GM12878 (cell line): ENCODE results near the gene PGBD5. TPM values are rescaled to one million over a fixed set of nuclear protein-coding genes. Genes with fewer than 3 reads are reported as not detected.

ENCODE experiments used
- ATAC-seq: fragments of 200-7000 bp; cut with Tn5 transposase; 3 replicates; pipeline ENCODE4 v1.9.1; 2020; ENCODE audit warnings: mild to moderate bottlenecking, moderate library complexity
- BruUV-seq: library from RNA; stranded (reverse); fragments of 400-500 nt; replicated peaks from 2 replicates; lab custom pipeline; 2021; lab: Mats Ljungman, UMichigan
- CTCF ChIA-PET: fragments of 300-600 bp; sonication (Branson Sonifier 250); formaldehyde crosslinking; extraction: SDS; loops from one replicate; lab custom pipeline; 2021; ENCODE audit warnings: inconsistent platforms; lab: Yijun Ruan, JAX
- POLR2A ChIA-PET: fragments of 350-600 bp; formaldehyde crosslinking; extraction: SDS; loops from one replicate; lab custom pipeline; 2021; ENCODE audit warnings: inconsistent platforms; lab: Charles Lee
- RAD21 ChIA-PET: fragments of 300-600 bp; sonication (Branson Sonifier 250); formaldehyde crosslinking; loops from one replicate; lab custom pipeline; 2023; ENCODE audit warnings: antibody characterized with exemption; ENCODE audit not compliant: unreplicated experiment; lab: Charles Lee
- SMC1A ChIA-PET: fragments of 300-600 bp; sonication (Branson Sonifier 250); formaldehyde crosslinking; loops from one replicate; lab custom pipeline; 2023; ENCODE audit not compliant: unreplicated experiment, uncharacterized antibody; lab: Charles Lee
- DNase-seq: peaks from one replicate; pipeline ENCODE4 v3.0.0-alpha.2; 2011; ENCODE audit warnings: low read depth, low spot score
- FAIRE-seq: peaks from 3 replicates; lab custom pipeline; 2011; peaks lifted over from hg19 to GRCh38; lab: Jason Lieb, UNC
- H2AFZ ChIP-seq: 2 replicates; pipeline ENCODE4 v1.6.0; 2011; ENCODE audit warnings: low read depth, low read length, control low read depth; ENCODE audit not compliant: control insufficient read depth
- H3K27ac ChIP-seq: 2 replicates; pipeline ENCODE4 v1.5.1; 2011; ENCODE audit warnings: control low read depth; ENCODE audit not compliant: control insufficient read depth, insufficient read depth
- H3K27me3 ChIP-seq, 2 experiments: replicated peaks in 1 of 2; 2 replicates each; pipeline versions ENCODE4 v1.6.0 to v1.6.1; 2011; ENCODE audit warnings: low read length in 1 of 2; ENCODE audit not compliant: control insufficient read depth in 2 of 2, insufficient read depth in 2 of 2
- H3K36me3 ChIP-seq, 2 experiments: 2 replicates each; pipeline ENCODE4 v1.5.1; 2011; ENCODE audit warnings: low read length in 1 of 2; ENCODE audit not compliant: control insufficient read depth in 2 of 2, insufficient read depth in 2 of 2
- H3K4me1 ChIP-seq: 2 replicates; pipeline ENCODE4 v1.6.1; 2011; ENCODE audit warnings: mild to moderate bottlenecking, low read length, moderate library complexity, mixed read lengths; ENCODE audit not compliant: control insufficient read depth, insufficient read depth
- H3K4me2 ChIP-seq: 2 replicates; pipeline ENCODE4 v1.6.0; 2011; ENCODE audit warnings: control low read depth; ENCODE audit not compliant: control insufficient read depth, insufficient read depth
- H3K4me3 ChIP-seq: fragments of 200-600 bp; sonication (generic); 2 replicates; pipeline ENCODE4 v1.5.1; 2016
- H3K79me2 ChIP-seq: 2 replicates; pipeline ENCODE4 v1.6.0; 2011; ENCODE audit warnings: low read length; ENCODE audit not compliant: control insufficient read depth, insufficient read depth
- H3K9ac ChIP-seq: 2 replicates; pipeline ENCODE4 v1.8.0; 2011; ENCODE audit warnings: low read length, control low read depth, mixed read lengths; ENCODE audit not compliant: control insufficient read depth, insufficient read depth
- H3K9me3 ChIP-seq: replicated peaks from 3 replicates; pipeline ENCODE4 v1.5.1; 2011; ENCODE audit warnings: mild to moderate bottlenecking, low read length; ENCODE audit not compliant: control insufficient read depth, insufficient read depth
- H4K20me1 ChIP-seq: 2 replicates; pipeline ENCODE4 v1.6.0; 2011; ENCODE audit not compliant: control insufficient read depth, insufficient read depth
- ASH2L ChIP-seq: fragments of 300-600, 200-600 bp; sonication (generic); IDR thresholded peaks from 2 replicates; pipeline ENCODE4 v1.6.1; 2017; ENCODE audit warnings: low read depth, mild to moderate bottlenecking, borderline replicate concordance
- BCL11A ChIP-seq: IDR thresholded peaks from 2 replicates; pipeline ENCODE4 v1.6.1; 2011; ENCODE audit warnings: low read depth, low read length
- BHLHE40 ChIP-seq, 2 experiments: fragments of 450-650 bp in 1 of 2; IDR thresholded peaks; 2 replicates each; pipeline ENCODE4 v1.6.1; 2011 to 2017; ENCODE audit warnings: low read depth in 2 of 2, borderline replicate concordance in 1 of 2, improper control_type of control experiment in 1 of 2, low read length in 1 of 2, mild to moderate bottlenecking in 1 of 2
- CREB1 ChIP-seq: IDR thresholded peaks from 2 replicates; pipeline ENCODE4 v1.6.1; 2012; ENCODE audit warnings: low read depth, mild to moderate bottlenecking, inconsistent platforms
- DPF2 ChIP-seq: fragments of 450-650 bp; IDR thresholded peaks from 2 replicates; pipeline ENCODE4 v1.6.1; 2017; ENCODE audit warnings: mild to moderate bottlenecking
- EGR1 ChIP-seq, 2 experiments: IDR thresholded peaks; 1 replicate in 1 of 2; 2 replicates in 1 of 2; pipeline ENCODE4 v1.6.1; 2011 to 2012; ENCODE audit warnings: low read depth in 2 of 2, low read length in 2 of 2, borderline replicate concordance in 1 of 2, mild to moderate bottlenecking in 1 of 2, moderate library complexity in 1 of 2
- NFXL1 ChIP-seq: fragments of 450-650 bp; IDR thresholded peaks from 2 replicates; pipeline ENCODE4 v1.6.1; 2017; ENCODE audit warnings: antibody characterized with exemption, mild to moderate bottlenecking, borderline replicate concordance
- SP1 ChIP-seq: IDR thresholded peaks from one replicate; pipeline ENCODE4 v1.6.1; 2011; ENCODE audit warnings: low read depth, low read length
- STAT1 ChIP-seq: fragments of 450-650 bp; conservative IDR thresholded peaks from 2 replicates; pipeline ENCODE4 v1.6.1; 2014; ENCODE audit warnings: antibody characterized with exemption, mild to moderate bottlenecking
- YY1 ChIP-seq: IDR thresholded peaks from 2 replicates; pipeline ENCODE4 v1.6.1; 2011; ENCODE audit warnings: low read depth, mild to moderate bottlenecking, low read length
- WGBS: methylation state at CpG from one replicate; pipeline ENCODE4 v1.1.6; 2016; ENCODE audit warnings: low lambda C conversion rate; ENCODE audit not compliant: insufficient replicate concordance, insufficient coverage; ENCODE audit errors: missing lambda C conversion rate; 5-methylcytosine and 5-hydroxymethylcytosine counted together
- in situ Hi-C: fragments of 300-500 bp; cut with MboI; formaldehyde crosslinking; loops from 9 replicates; pipeline ENCODE4 v1.14.3; 2018; ENCODE audit warnings: mixed read lengths
- intact Hi-C: fragments of 100-400 bp; cut with micrococcal nuclease; formaldehyde crosslinking; loops from one replicate; pipeline ENCODE4 v1.14.2; 2022; ENCODE audit not compliant: unreplicated experiment
- polyA plus RNA-seq, 11 experiments: library from polyadenylated mRNA; depleted of rRNA in 4 of 11; unstranded in 6 of 11; stranded (reverse) in 5 of 11; fragments of >200 nt; fragmentation: Nextera tagmentation in 4 of 11; fragmentation: Illumina TruSeq in 1 of 11; extraction: Ambion mirVana in 4 of 11; extraction: Trizol in 1 of 11; gene quantifications; 1 replicate in 1 of 11; 2 replicates in 10 of 11; pipeline versions ENCODE4 v1.2.1 to v1.2.3, GENCODE V29; 2011 to 2016; ENCODE audit warnings: inconsistent platforms in 2 of 11, missing spikeins in 2 of 11, low read depth in 1 of 11
- total RNA-seq, 4 experiments: library from RNA; depleted of rRNA in 3 of 4; stranded (reverse); fragments of >200 nt in 3 of 4; fragmentation: Illumina TruSeq in 1 of 4; extraction: Trizol in 1 of 4; gene quantifications; 2 replicates each; pipeline versions ENCODE4 v1.2.1 to v1.2.3, GENCODE V29; 2013 to 2021

Gene PGBD5
- total and polyA plus RNA-seq, 10 of the 15 experiments (the other 5 are each of a cell fraction or from before 2014, with no cell fraction given) = 0.03 TPM; not detected in 9

DNA sequence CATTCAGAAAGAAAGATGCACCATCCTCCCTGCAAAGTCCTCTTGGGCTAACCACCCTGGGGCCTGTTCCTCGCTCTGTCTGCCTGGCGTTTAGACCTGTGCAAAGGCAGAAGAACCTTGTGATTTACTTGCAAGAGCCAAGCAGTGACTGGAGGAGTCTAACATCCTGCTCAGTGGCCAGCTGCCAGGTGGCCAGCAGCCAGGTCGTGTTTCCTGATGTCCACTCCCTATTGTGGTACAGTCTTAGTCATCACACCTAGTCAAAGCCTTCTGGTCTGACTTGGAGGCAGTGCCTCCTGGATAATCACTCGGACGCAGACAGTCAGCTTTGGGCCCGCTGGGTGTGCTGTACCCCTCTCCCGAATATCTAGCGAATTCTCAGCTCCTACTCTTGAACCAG is 118.1 kb downstream of the PGBD5 start (continued):
- TF ChIP-seq STAT1 (no peak), EGR1 (IDR thresholded peaks at IDR 0.05; ENCODE audit: borderline replicate concordance in 1 of 2, low read depth in 2 of 2, low read length in 2 of 2) (no peak), CREB1 (no peak)
- TF ChIP-seq, all 136 proteins: peak for 0

DNA sequence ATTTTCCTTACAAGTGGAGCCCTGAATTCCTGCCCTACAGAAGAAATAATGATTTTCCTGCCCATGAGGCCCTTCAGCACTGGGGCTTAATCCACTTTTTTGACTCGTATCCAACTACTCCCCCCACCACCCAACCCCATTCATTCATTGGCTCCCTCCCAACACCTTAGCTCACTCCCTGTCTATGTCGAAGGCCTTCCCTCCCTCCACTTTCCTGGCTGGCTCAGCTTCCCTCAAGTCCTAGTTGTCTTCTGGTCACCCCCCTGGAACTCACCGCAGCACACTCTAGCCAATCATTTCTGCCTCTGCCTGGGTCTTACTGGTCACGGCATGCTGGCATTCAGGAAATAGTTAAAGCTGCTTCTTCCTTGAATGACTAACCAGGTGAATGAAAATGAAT is 118.9 kb downstream of the PGBD5 start:
- 19% methylated on average over 4 of the region's 4 CpGs for WGBS

More for the DNA sequence above, 118.9 kb downstream of the PGBD5 start:
- intact Hi-C loops = no loop called here
- BruUV-seq = no TSS peak
- Histone ChIP-seq H3K9me3 (no peaks in the 10 kb centered on the region), H3K27me3 (no peaks in the 10 kb centered on the region), H3K4me2 (no peak overlapping the region), H2AFZ (no peak overlapping the region; the same call in 1 of the 2 replicates), H3K4me1 (no peaks in the 10 kb centered on the region; the same call in 1 of the 2 replicates), H3K4me3 (no peak overlapping the region)
- ATAC-seq = no peak
- ChIA-PET RAD21 (interaction anchor here (0.6 kb wide), 1 partner anchor 722 kb away, joined by 4 read pairs; no protein-coding TSS in a partner anchor), SMC1A (interaction anchor here (1.1 to 1.5 kb wide), 2 partner anchors 38 to 644 kb away, joined by 3 to 4 read pairs; no protein-coding TSS in a partner anchor)
- no peak for TF ChIP-seq NFXL1
- no peak for TF ChIP-seq BCL11A
- TF ChIP-seq BHLHE40 (IDR thresholded peaks at IDR 0.05; ENCODE audit: borderline replicate concordance in 1 of 2, low read depth in 2 of 2, low read length in 1 of 2) = no peak
- TF ChIP-seq SP1 = no peak
- no peak for TF ChIP-seq ASH2L
- no peak for TF ChIP-seq YY1
- TF ChIP-seq DPF2 = no peak
- TF ChIP-seq, all 136 proteins: peak for 0
- ChIA-PET POLR2A (no interaction called here), CTCF (interaction anchor here (5.3 kb wide), 1 partner anchor 647 kb away, joined by 37 read pairs; no protein-coding TSS in a partner anchor)
- in situ Hi-C loops = loop anchor here (5.0 kb wide), 1 partner anchor 1050 kb away; no protein-coding TSS in a partner anchor
- no peak for DNase-seq
- no peaks in the 10 kb centered on the region for H3K36me3 ChIP-seq
- H3K79me2 ChIP-seq = no peaks in the 10 kb centered on the region
- FAIRE-seq = no peak
- no peak overlapping the region for H3K27ac ChIP-seq
- no peaks in the 10 kb centered on the region for H4K20me1 ChIP-seq
- no peak overlapping the region for H3K9ac ChIP-seq
